Lower leg skin (tissue), 3 donors: Measurements from ENCODE around the gene SFMBT1.

Experiments used
- POLR2A ChIP-seq, 2 donors: fragments of 450-650 bp; IDR thresholded peaks; one replicate each; pipeline ENCODE4 v1.6.1; 2016 to 2017; ENCODE audit warnings: antibody characterized with exemption in 2 of 2, mild to moderate bottlenecking in 1 of 2, moderate library complexity in 1 of 2
- TF ChIP-seq, protein P1 (sequence below), 3 donors: fragments of 450-650 bp; IDR thresholded peaks; one replicate each; pipeline ENCODE4 v1.5.1; 2016; ENCODE audit warnings: antibody characterized with exemption in 3 of 3, mild to moderate bottlenecking in 3 of 3, moderate library complexity in 2 of 3

GRCh38 chr3:53046171-53047170 lies 598 bp upstream of the SFMBT1 start:
- TF ChIP-seq, protein P1, sequence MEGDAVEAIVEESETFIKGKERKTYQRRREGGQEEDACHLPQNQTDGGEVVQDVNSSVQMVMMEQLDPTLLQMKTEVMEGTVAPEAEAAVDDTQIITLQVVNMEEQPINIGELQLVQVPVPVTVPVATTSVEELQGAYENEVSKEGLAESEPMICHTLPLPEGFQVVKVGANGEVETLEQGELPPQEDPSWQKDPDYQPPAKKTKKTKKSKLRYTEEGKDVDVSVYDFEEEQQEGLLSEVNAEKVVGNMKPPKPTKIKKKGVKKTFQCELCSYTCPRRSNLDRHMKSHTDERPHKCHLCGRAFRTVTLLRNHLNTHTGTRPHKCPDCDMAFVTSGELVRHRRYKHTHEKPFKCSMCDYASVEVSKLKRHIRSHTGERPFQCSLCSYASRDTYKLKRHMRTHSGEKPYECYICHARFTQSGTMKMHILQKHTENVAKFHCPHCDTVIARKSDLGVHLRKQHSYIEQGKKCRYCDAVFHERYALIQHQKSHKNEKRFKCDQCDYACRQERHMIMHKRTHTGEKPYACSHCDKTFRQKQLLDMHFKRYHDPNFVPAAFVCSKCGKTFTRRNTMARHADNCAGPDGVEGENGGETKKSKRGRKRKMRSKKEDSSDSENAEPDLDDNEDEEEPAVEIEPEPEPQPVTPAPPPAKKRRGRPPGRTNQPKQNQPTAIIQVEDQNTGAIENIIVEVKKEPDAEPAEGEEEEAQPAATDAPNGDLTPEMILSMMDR (IDR thresholded peaks at IDR 0.05): no peak
- TF ChIP-seq POLR2A (IDR thresholded peaks at IDR 0.05): no peak
